ENCODE data around the gene STEAP1B.

The STEAP1B gene

GRCh38 chr7:22371878-22372277 lies 128.1 kb downstream of the STEAP1B start:
- no peak for DNase-seq (ENCODE audit: low read depth in 2 of 2)
